ENCODE results near the gene USP26. TPM values are rescaled to one million over a fixed set of nuclear protein-coding genes. Genes with fewer than 3 reads are reported as not detected.

USP26 gene
- total RNA-seq, 1 donor from 2014 or later, result not detected

DNA sequence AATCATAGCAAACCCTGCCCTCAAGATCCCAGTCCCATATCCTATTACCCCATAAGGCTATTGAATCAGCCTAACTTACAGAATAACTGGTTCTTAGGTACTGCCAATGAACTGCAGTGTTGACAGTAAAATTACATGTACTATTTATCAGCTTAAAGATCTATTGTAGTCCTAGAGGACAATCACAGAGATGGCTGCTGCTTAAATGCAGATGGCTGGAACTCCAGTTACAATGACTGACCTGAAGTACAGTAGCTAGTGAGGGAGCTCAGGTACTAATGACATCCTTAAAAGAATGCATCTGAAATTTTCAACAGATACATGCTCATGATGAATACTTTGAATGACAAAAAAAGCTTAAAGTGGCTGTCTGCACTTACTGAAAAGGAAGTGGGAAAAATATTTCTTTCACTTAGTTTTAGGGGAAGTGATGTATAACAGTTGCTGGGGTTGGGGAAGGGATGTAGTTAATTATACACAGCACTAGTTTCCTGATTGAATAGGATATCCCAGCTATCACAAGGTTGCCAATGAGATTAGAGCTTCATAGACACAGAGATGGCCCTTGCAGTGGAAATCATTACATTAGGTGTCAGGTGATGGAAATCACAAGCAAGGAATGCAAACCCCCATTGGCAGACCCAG is 42.0 kb downstream of the USP26 start:
- Histone ChIP-seq H2AFZ (replicated peaks) (no peak overlapping the region), H3K4me2 (no peak overlapping the region), H3K27ac (no peak overlapping the region), H3K79me2 (ENCODE audit: low read depth) (no peaks in the 10 kb centered on the region), H3K36me3 (no peaks in the 10 kb centered on the region), H4K20me1 (ENCODE audit: low read depth) (no peaks in the 10 kb centered on the region), H3K4me1 (peaks cover 12% of the 10 kb centered on the region), H3K9me3 (ENCODE audit: low read depth) (peaks cover 3% of the 10 kb centered on the region), H3K9ac (no peak overlapping the region), H3K4me3 (no peak overlapping the region), H3F3A (ENCODE audit: low read depth) (peaks cover 18% of the 10 kb centered on the region), H3K27me3 (no peaks in the 10 kb centered on the region)
- DNase-seq (ENCODE audit: low spot score), result no peak
- TF ChIP-seq, protein P1, sequence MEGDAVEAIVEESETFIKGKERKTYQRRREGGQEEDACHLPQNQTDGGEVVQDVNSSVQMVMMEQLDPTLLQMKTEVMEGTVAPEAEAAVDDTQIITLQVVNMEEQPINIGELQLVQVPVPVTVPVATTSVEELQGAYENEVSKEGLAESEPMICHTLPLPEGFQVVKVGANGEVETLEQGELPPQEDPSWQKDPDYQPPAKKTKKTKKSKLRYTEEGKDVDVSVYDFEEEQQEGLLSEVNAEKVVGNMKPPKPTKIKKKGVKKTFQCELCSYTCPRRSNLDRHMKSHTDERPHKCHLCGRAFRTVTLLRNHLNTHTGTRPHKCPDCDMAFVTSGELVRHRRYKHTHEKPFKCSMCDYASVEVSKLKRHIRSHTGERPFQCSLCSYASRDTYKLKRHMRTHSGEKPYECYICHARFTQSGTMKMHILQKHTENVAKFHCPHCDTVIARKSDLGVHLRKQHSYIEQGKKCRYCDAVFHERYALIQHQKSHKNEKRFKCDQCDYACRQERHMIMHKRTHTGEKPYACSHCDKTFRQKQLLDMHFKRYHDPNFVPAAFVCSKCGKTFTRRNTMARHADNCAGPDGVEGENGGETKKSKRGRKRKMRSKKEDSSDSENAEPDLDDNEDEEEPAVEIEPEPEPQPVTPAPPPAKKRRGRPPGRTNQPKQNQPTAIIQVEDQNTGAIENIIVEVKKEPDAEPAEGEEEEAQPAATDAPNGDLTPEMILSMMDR (IDR thresholded peaks at IDR 0.05), result no peak
- TF ChIP-seq EZH2phosphoT487 (IDR thresholded peaks at IDR 0.05), result no peak
- no peak for TF ChIP-seq EZH2 (IDR thresholded peaks at IDR 0.05)
- Mint-ChIP-seq H3K36me3 (no peaks in the 10 kb centered on the region), H3K4me1 (peaks cover 17% of the 10 kb centered on the region), H3K4me3 (no peak overlapping the region), H3K9me3 (peaks cover 7% of the 10 kb centered on the region), H3K27ac (no peak overlapping the region), H3K27me3 (ENCODE audit: insufficient read depth, low read depth) (peaks cover 2% of the 10 kb centered on the region)

DNA sequence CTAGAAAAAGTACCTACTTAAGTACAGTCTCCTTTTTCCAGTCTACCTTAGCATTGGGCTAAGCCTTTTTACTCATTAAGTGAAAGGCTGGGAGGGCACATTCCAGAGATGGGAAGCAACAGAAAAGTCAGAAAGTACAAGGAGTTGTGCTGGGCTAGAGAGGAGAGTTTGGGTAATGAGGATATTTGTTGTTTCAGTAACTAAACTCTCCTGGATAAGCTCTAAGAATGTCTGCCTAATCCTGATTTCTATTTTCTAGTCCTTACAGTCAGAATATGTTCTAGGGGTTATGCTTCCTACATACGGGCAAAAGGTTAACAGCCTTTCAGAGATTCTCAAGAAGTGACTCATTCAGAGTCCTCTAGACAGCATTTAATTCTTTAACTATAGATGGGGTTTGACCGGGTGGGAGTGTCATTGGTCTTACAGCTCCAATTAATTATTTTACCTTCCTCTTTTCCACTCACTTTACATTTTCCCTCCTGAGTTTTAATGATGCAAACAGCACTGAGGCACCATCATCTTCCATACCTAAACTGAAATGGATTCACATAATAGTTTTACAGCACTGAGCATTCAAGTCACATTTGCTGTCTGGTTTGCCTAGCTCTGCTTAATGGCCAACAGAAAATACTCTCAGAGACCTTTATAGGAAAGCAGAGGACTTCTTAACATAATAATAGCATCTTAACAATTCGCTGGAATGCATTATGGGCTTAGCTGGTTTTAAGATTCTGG is 42.9 kb downstream of the USP26 start:
- TF ChIP-seq EZH2phosphoT487 (IDR thresholded peaks at IDR 0.05), result no peak
- no peak for TF ChIP-seq EZH2 (IDR thresholded peaks at IDR 0.05)
- TF ChIP-seq, protein P1 (IDR thresholded peaks at IDR 0.05), result no peak
- H3K27ac Mint-ChIP-seq, result peak overlapping the region; percentile 65
- Histone ChIP-seq H3K36me3 (no peaks in the 10 kb centered on the region), H3F3A (ENCODE audit: low read depth) (peaks cover 18% of the 10 kb centered on the region), H3K9ac (no peak overlapping the region), H3K27ac (peak overlapping the region; percentile 85), H3K79me2 (ENCODE audit: low read depth) (no peaks in the 10 kb centered on the region), H3K9me3 (ENCODE audit: low read depth) (peaks cover 3% of the 10 kb centered on the region), H3K4me3 (no peak overlapping the region), H4K20me1 (ENCODE audit: low read depth) (no peaks in the 10 kb centered on the region), H3K4me2 (peak overlapping the region; percentile 23), H2AFZ (replicated peaks) (no peak overlapping the region), H3K4me1 (peaks cover 12% of the 10 kb centered on the region), H3K27me3 (no peaks in the 10 kb centered on the region)
- no peak overlapping the region for H3K4me3 Mint-ChIP-seq
- peaks cover 6% of the 10 kb centered on the region for H3K9me3 Mint-ChIP-seq
- peaks cover 2% of the 10 kb centered on the region for H3K27me3 Mint-ChIP-seq (ENCODE audit: insufficient read depth, low read depth)
- DNase-seq (ENCODE audit: low spot score), result peak; percentile 36
- no peaks in the 10 kb centered on the region for H3K36me3 Mint-ChIP-seq
- peaks cover 17% of the 10 kb centered on the region for H3K4me1 Mint-ChIP-seq

DNA sequence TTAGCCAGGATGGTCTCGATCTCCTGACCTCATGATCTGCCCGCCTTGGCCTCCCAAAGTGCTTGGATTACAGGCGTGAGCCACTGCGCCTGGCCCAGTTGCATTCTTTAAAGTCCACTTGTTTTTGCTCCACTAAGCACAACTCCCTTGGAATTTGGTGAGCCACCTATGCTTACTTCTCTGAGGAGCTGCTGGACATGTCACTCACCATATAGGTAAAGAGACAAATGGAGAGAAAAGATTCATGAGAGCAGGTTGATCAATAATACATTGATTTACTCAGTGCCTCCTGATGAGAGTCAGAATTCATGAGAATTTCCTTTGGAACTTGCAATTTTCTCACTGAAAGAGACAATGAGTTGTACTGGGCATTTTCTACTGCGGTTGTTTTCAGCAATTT is 48.2 kb downstream of the USP26 start:
- H3K9ac ChIP-seq, result no peak overlapping the region
- TF ChIP-seq EZH2phosphoT487 (IDR thresholded peaks at IDR 0.05) (no peak), EZH2 (IDR thresholded peaks at IDR 0.05) (no peak)
- TF ChIP-seq, protein P1 (IDR thresholded peaks at IDR 0.05), result no peak
- H3K4me2 ChIP-seq, result no peak overlapping the region
- peaks cover 4% of the 10 kb centered on the region for H3K9me3 Mint-ChIP-seq
- no peaks in the 10 kb centered on the region for H3K9me3 ChIP-seq (ENCODE audit: low read depth)
- H3K27ac Mint-ChIP-seq, result no peak overlapping the region
- no peaks in the 10 kb centered on the region for H3K79me2 ChIP-seq (ENCODE audit: low read depth)
- no peak overlapping the region for H3K4me3 Mint-ChIP-seq
- no peaks in the 10 kb centered on the region for H3K36me3 ChIP-seq
- no peak overlapping the region for H3K4me3 ChIP-seq
- H3K36me3 Mint-ChIP-seq, result no peaks in the 10 kb centered on the region
- H3K27me3 Mint-ChIP-seq (ENCODE audit: insufficient read depth, low read depth), result peaks cover 5% of the 10 kb centered on the region
- no peak overlapping the region for H3K27ac ChIP-seq
- peaks cover 3% of the 10 kb centered on the region for H3K4me1 Mint-ChIP-seq
- no peaks in the 10 kb centered on the region for H4K20me1 ChIP-seq (ENCODE audit: low read depth)
- peaks cover 8% of the 10 kb centered on the region for H3F3A ChIP-seq (ENCODE audit: low read depth)
- no peaks in the 10 kb centered on the region for H3K27me3 ChIP-seq
- H2AFZ ChIP-seq (replicated peaks), result no peak overlapping the region
- no peak for DNase-seq (ENCODE audit: low spot score)
- no peaks in the 10 kb centered on the region for H3K4me1 ChIP-seq

Data from neural progenitor cell (in vitro differentiated cells).